ENCODE measurements around the gene VAC14.

Gene VAC14

GRCh38 chr16:70796301-70796700 is 4.7 kb downstream of the VAC14 start:
- TF ChIP-seq REST (IDR thresholded peaks at IDR 0.05; ENCODE audit: insufficient read depth in 1 of 2, low read depth in 2 of 2, low read length in 2 of 2) (no peak), POLR2AphosphoS5 (IDR thresholded peaks at IDR 0.05; ENCODE audit: low read depth, low read length) (no peak), TAF1 (IDR thresholded peaks at IDR 0.05; ENCODE audit: borderline replicate concordance, insufficient read depth, low read length) (no peak), SIN3A (IDR thresholded peaks at IDR 0.05; ENCODE audit: borderline replicate concordance, insufficient read depth, low read length) (no peak), FOXP2 (optimal IDR thresholded peaks at IDR 0.05; ENCODE audit: borderline replicate concordance, extremely low read depth, extremely low read length, insufficient read depth) (no peak)

DNA sequence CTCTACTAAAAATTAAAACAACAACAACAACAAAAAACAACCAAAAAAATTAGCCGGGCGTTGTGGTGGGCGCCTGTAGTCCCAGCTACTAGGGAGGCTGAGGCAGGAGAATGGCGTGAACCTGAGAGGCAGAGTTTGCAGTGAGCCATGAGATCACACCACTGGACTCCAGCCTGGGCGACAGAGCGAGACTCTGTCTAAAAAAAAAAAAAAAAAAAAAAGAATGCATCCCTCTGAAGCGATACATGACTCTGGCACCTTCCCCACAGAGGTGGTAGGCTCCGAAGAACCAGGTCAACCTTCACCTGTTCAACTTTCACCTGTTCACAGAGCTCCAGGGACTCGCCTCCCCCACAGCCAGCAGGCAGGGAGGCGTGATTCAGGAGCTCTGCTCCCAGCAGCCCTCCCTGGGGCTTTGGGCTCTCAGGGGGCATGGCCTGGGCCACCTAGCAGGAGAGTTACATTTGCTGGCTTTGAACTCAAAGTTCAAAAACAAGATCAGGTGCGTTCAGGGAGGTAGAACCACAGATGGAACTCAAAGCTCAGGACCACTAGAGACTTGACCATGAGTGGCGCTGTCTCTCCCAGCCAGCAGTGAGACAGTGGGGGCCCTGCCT is 5.6 kb downstream of the VAC14 start:
- TF ChIP-seq TAF1 (IDR thresholded peaks at IDR 0.05; ENCODE audit: borderline replicate concordance, insufficient read depth, low read length) (no peak), FOXP2 (optimal IDR thresholded peaks at IDR 0.05; ENCODE audit: borderline replicate concordance, extremely low read depth, extremely low read length, insufficient read depth) (no peak), POLR2AphosphoS5 (IDR thresholded peaks at IDR 0.05; ENCODE audit: low read depth, low read length) (no peak), SIN3A (IDR thresholded peaks at IDR 0.05; ENCODE audit: borderline replicate concordance, insufficient read depth, low read length) (no peak), REST (IDR thresholded peaks at IDR 0.05; ENCODE audit: insufficient read depth in 1 of 2, low read depth in 2 of 2, low read length in 2 of 2) (no peak)

DNA sequence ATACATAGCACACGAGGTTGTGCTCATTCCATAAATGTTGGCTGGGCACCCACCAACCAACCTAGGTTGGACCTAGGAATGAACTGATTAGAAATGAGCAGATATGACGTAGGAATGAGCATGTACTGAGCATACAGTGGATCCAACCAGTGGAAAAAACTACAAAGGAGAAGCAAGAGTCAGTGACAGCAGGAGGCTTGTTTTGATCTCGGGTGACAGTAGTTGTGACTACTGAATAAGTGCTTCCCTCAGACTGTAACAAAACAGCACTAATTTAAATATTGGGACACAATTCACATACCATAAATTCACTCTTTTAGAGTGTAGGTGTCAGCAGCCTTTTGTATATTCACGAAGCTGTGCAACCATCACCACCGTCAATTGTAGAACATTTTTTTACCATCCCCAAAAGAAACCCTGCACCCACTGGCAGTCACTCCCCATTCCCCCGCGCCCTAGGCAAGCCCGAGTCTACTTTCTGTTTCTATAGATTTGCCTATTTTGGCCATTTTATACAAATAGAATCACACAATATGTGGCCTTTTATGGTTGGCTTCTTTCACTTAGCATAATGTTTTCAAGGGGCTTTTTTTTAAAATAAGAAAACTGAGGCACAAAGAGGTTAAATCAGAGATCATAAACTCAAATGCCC is 7.0 kb downstream of the VAC14 start:
- TF ChIP-seq TAF1 (IDR thresholded peaks at IDR 0.05; ENCODE audit: borderline replicate concordance, insufficient read depth, low read length) (no peak), REST (IDR thresholded peaks at IDR 0.05; ENCODE audit: insufficient read depth in 1 of 2, low read depth in 2 of 2, low read length in 2 of 2) (no peak), FOXP2 (optimal IDR thresholded peaks at IDR 0.05; ENCODE audit: borderline replicate concordance, extremely low read depth, extremely low read length, insufficient read depth) (no peak), SIN3A (IDR thresholded peaks at IDR 0.05; ENCODE audit: borderline replicate concordance, insufficient read depth, low read length) (no peak), POLR2AphosphoS5 (IDR thresholded peaks at IDR 0.05; ENCODE audit: low read depth, low read length) (no peak)

DNA sequence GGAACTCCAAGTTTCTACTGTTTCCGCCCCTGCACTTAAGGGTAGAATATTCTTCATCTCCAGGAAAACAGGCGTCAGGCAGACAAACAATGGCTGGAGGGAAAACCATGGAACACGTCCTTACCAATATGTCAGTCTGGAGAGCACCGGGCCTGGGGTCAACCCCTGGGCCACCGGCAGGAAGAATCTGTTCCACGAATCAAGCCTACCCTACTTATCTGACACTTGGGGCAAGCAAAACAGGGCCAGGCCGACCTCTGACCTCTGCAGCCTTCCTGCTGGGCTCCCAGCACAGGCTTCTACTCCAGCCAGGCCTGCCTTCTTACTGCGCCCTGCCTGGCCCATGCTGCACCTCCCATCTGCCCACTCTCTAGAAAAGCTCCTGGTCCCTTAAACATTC is 10.1 kb downstream of the VAC14 start:
- TF ChIP-seq POLR2AphosphoS5 (IDR thresholded peaks at IDR 0.05; ENCODE audit: low read depth, low read length) (no peak), TAF1 (IDR thresholded peaks at IDR 0.05; ENCODE audit: borderline replicate concordance, insufficient read depth, low read length) (no peak), FOXP2 (optimal IDR thresholded peaks at IDR 0.05; ENCODE audit: borderline replicate concordance, extremely low read depth, extremely low read length, insufficient read depth) (no peak), REST (IDR thresholded peaks at IDR 0.05; ENCODE audit: insufficient read depth in 1 of 2, low read depth in 2 of 2, low read length in 2 of 2) (no peak), SIN3A (IDR thresholded peaks at IDR 0.05; ENCODE audit: borderline replicate concordance, insufficient read depth, low read length) (no peak)
